Nephron progenitor cell (in vitro differentiated cells): ENCODE measurements around the gene SPACA5.
A peak's percentile ranks its signal among the peaks of the same experiment; 100 is the strongest.
"Not testable (repeated sequence)": the region's sequence is repeated elsewhere in the genome, so short reads cannot be mapped to it uniquely, and the experiment has no call there.

Source experiments
- DNase-seq: peaks from one replicate; pipeline ENCODE4 v3.0.0; 2021
- H3K27ac Mint-ChIP-seq: 2 replicates; pipeline ENCODE4 v1.8.0; 2021; ENCODE audit warnings: mild to moderate bottlenecking, moderate library complexity, mixed read lengths
- H3K27me3 Mint-ChIP-seq: 2 replicates; pipeline ENCODE4 v1.8.0; 2021; ENCODE audit warnings: mild to moderate bottlenecking, low read depth, mixed read lengths; ENCODE audit not compliant: poor library complexity
- H3K36me3 Mint-ChIP-seq: 2 replicates; pipeline ENCODE4 v1.8.0; 2021; ENCODE audit warnings: low read depth, mixed read lengths
- H3K4me1 Mint-ChIP-seq: 2 replicates; pipeline ENCODE4 v1.8.0; 2021; ENCODE audit warnings: mixed read lengths
- H3K4me3 Mint-ChIP-seq: 2 replicates; pipeline ENCODE4 v1.8.0; 2021; ENCODE audit warnings: mild to moderate bottlenecking, moderate library complexity, mixed read lengths
- H3K9me3 Mint-ChIP-seq: 2 replicates; pipeline ENCODE4 v1.8.0; 2021; ENCODE audit warnings: mild to moderate bottlenecking, moderate library complexity, mixed read lengths
- CTCF ChIP-seq: fragments of 200-600 bp; sonication (generic); IDR thresholded peaks from 2 replicates; pipeline ENCODE4 v1.5.0; 2021; ENCODE audit warnings: antibody characterized with exemption

SPACA5 gene

GRCh38 chrX:48021026-48021900 is 14.5 kb downstream of the SPACA5 start:
- no peak for TF ChIP-seq CTCF
- H3K36me3 Mint-ChIP-seq = no peaks in the 10 kb centered on the region
- DNase-seq = peak; percentile 74
- peak overlapping the region; percentile 100 for H3K27ac Mint-ChIP-seq
- peak overlapping the region; percentile 95 for H3K4me3 Mint-ChIP-seq
- H3K4me1 Mint-ChIP-seq = peaks cover 5% of the 10 kb centered on the region
- H3K27me3 Mint-ChIP-seq = no peaks in the 10 kb centered on the region
- H3K9me3 Mint-ChIP-seq = peaks cover 42% of the 10 kb centered on the region

GRCh38 chrX:48022100-48022499 is 15.3 kb downstream of the SPACA5 start:
- Mint-ChIP-seq H3K9me3 (peaks cover 44% of the 10 kb centered on the region), H3K27me3 (no peaks in the 10 kb centered on the region), H3K4me3 (no peak overlapping the region), H3K4me1 (peaks cover 5% of the 10 kb centered on the region), H3K27ac (no peak overlapping the region), H3K36me3 (no peaks in the 10 kb centered on the region)
- TF ChIP-seq CTCF = no peak
- no peak for DNase-seq

- Mint-ChIP-seq H3K4me3 (peak overlapping the region; percentile 63), H3K36me3 (no peaks in the 10 kb centered on the region), H3K9me3 (peaks cover 44% of the 10 kb centered on the region), H3K27me3 (no peaks in the 10 kb centered on the region), H3K4me1 (peaks cover 5% of the 10 kb centered on the region), H3K27ac (no peak overlapping the region)
- no peak for DNase-seq
- TF ChIP-seq CTCF = no peak
Measured at GRCh38 chrX:48022738-48023137, 15.9 kb downstream of the SPACA5 start.

- Mint-ChIP-seq H3K9me3 (peaks cover 59% of the 10 kb centered on the region), H3K4me1 (peaks cover 5% of the 10 kb centered on the region), H3K36me3 (no peaks in the 10 kb centered on the region), H3K27me3 (no peaks in the 10 kb centered on the region), H3K27ac (no peak overlapping the region), H3K4me3 (no peak overlapping the region)
- peak; percentile 33 for DNase-seq
- TF ChIP-seq CTCF = peak; percentile 47
Measured at GRCh38 chrX:48025561-48025960, 18.8 kb downstream of the SPACA5 start.

- H3K36me3 Mint-ChIP-seq, H3K27me3 Mint-ChIP-seq, H3K27ac Mint-ChIP-seq, H3K4me1 Mint-ChIP-seq, H3K4me3 Mint-ChIP-seq, DNase-seq: not testable (repeated sequence)
- H3K9me3 Mint-ChIP-seq = peaks cover 53% of the 10 kb centered on the region
Measured at GRCh38 chrX:48027545-48027944, 20.8 kb downstream of the SPACA5 start.

- Mint-ChIP-seq H3K4me1 (peaks cover 5% of the 10 kb centered on the region), H3K9me3 (peaks cover 53% of the 10 kb centered on the region), H3K4me3 (no peak overlapping the region), H3K27me3 (no peaks in the 10 kb centered on the region), H3K36me3 (peaks cover 7% of the 10 kb centered on the region), H3K27ac (no peak overlapping the region)
- TF ChIP-seq CTCF = no peak
- DNase-seq = no peak
Measured at GRCh38 chrX:48028091-48028490, 21.3 kb downstream of the SPACA5 start.
